Mammary epithelial cell (primary cell): ENCODE data around the gene ZC3H11A.

Source experiments
- EZH2 ChIP-seq: IDR thresholded peaks from 2 replicates; pipeline ENCODE4 v1.6.1; 2012; ENCODE audit warnings: low read length, inconsistent platforms, borderline replicate concordance
- TF ChIP-seq, protein P1 (sequence below), 2 donors: IDR thresholded peaks in 1 of 2; conservative IDR thresholded peaks in 1 of 2; 2 replicates each; pipeline ENCODE4 v1.5.1; 2011 to 2012; ENCODE audit warnings: inconsistent platforms in 2 of 2, low read length in 2 of 2, mild to moderate bottlenecking in 2 of 2, control low read depth in 1 of 2, low read depth in 1 of 2; ENCODE audit not compliant: insufficient read depth in 1 of 2; ENCODE audit errors: extremely low read depth in 1 of 2

DNA sequence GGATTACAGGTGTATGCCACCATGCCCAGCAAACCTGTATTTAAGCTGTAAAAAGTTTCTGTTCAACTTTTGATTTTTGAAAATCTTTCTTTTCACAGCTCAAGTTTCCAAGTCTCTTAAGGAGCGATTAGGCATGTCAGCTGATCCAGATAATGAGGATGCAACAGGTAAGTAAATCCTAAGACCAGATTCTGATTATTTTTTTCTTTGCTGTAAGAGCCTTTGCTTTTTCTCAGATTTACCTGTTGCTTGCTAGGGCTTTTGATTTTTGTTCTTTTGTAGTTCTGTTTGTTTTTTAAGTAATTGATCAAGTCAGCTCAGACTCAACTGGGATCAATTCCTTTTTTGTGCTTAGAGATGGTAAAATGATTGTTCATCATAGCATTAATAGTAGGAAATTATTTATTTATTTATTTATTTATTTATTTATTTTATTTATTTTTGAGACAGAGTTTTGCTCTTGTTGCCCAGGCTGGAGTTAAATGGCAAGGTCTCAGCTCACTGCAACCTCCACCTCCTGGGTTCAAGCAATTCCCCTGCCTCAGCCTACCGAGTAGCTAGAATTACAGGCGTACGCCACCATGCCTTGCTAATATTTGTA is 44.9 kb downstream of the ZC3H11A start:
- TF ChIP-seq, protein P1, sequence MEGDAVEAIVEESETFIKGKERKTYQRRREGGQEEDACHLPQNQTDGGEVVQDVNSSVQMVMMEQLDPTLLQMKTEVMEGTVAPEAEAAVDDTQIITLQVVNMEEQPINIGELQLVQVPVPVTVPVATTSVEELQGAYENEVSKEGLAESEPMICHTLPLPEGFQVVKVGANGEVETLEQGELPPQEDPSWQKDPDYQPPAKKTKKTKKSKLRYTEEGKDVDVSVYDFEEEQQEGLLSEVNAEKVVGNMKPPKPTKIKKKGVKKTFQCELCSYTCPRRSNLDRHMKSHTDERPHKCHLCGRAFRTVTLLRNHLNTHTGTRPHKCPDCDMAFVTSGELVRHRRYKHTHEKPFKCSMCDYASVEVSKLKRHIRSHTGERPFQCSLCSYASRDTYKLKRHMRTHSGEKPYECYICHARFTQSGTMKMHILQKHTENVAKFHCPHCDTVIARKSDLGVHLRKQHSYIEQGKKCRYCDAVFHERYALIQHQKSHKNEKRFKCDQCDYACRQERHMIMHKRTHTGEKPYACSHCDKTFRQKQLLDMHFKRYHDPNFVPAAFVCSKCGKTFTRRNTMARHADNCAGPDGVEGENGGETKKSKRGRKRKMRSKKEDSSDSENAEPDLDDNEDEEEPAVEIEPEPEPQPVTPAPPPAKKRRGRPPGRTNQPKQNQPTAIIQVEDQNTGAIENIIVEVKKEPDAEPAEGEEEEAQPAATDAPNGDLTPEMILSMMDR (conservative IDR thresholded peaks at IDR 0.05 in 1 of 2, IDR thresholded peaks at IDR 0.05 in 1 of 2; ENCODE audit: extremely low read depth in 1 of 2, insufficient read depth in 1 of 2, low read depth in 1 of 2, low read length in 2 of 2), result no peak
- no peak for TF ChIP-seq EZH2
